KBM-7 (cell line): ENCODE measurements around the gene OPHN1.
A peak's percentile ranks its signal among the peaks of the same experiment; 100 is the strongest.

Experiments
- DNase-seq: peaks from one replicate; pipeline ENCODE4 v3.0.0-alpha.2; 2015
- in situ Hi-C: fragments of 300-500 bp; cut with MboI; formaldehyde crosslinking; loops from 2 replicates; pipeline ENCODE4 v1.14.3; 2020; ENCODE audit warnings: low sequenced_read_pairs, low pct_unique_long_range_greater_than_20kb, mixed read lengths

The OPHN1 gene, protein sequence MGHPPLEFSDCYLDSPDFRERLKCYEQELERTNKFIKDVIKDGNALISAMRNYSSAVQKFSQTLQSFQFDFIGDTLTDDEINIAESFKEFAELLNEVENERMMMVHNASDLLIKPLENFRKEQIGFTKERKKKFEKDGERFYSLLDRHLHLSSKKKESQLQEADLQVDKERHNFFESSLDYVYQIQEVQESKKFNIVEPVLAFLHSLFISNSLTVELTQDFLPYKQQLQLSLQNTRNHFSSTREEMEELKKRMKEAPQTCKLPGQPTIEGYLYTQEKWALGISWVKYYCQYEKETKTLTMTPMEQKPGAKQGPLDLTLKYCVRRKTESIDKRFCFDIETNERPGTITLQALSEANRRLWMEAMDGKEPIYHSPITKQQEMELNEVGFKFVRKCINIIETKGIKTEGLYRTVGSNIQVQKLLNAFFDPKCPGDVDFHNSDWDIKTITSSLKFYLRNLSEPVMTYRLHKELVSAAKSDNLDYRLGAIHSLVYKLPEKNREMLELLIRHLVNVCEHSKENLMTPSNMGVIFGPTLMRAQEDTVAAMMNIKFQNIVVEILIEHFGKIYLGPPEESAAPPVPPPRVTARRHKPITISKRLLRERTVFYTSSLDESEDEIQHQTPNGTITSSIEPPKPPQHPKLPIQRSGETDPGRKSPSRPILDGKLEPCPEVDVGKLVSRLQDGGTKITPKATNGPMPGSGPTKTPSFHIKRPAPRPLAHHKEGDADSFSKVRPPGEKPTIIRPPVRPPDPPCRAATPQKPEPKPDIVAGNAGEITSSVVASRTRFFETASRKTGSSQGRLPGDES

DNA sequence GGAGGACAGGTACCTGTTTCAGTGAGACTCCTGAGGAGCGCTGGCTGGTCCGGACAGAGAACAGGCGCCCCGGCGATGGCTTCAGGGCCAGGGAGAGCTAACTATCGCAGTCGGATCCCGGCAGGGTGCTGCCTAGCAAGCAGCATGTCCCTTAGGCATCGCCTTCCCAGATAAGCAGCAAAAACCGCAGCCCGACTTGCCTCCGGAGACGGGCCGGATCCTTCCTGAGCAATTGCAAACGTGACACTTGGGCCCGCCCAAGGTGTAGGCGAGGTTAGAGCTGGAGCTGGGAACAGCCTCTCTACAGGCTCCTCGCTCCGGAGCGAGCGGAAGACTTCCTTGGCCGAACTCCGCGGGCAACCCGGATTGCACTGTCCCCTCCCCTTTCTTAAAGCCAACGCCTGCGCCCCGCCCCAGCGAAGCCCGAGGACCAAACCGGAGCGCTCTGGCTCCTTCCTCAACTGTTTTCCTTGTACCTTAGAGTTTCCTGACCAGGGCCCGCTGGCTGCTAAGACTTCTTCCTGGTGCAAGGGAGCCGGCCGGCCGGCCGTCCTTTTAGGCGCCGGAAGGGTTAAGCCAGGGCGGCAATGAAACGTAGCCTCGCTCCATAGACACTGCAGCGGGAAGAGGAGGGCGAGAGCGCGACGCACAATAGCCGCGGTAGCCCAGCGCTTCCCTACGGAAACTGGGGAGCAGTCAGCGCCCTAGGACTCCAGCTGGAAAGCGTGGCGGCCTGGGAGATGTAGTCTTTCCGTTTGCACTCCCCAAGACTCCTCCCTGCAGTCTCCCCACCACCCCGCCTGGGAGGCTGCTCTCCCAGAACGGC lies at the start of gene OPHN1:
TSS of gene OPHN1 (minus strand) at position 341 of the 826 bp plus-strand sequence. CDS start 475 bp downstream, outside the sequence.
- DNase-seq, result peak; percentile 76
- in situ Hi-C loops, result no loop called here

DNA sequence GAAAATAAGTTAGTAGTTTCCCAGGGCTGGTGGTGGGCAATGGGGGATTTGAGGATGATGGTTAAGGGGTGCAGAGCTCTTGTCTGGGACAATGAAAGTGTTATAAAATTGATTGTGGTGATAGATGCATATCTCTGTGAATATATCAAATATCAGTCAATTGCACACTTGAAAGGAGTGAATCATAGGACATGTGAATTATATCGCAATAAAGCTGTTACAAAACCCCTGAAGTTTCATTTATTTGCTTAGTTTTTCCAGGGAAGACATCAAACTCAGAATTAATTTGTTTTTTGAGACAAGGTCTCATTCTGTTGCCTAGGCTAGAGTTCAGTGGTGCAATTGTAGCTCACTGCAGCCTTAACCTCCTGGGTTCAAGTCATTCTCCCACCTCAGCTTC lies 47.7 kb upstream of the OPHN1 start:
- in situ Hi-C loops, result no loop called here
- no peak for DNase-seq

GRCh38 chrX:68464796-68465195 lies 31.5 kb upstream of the OPHN1 start:
- DNase-seq, result no peak
- in situ Hi-C loops, result loop anchor here (25.0 kb wide), 1 partner anchor 277 kb away; no protein-coding TSS in a partner anchor

DNA sequence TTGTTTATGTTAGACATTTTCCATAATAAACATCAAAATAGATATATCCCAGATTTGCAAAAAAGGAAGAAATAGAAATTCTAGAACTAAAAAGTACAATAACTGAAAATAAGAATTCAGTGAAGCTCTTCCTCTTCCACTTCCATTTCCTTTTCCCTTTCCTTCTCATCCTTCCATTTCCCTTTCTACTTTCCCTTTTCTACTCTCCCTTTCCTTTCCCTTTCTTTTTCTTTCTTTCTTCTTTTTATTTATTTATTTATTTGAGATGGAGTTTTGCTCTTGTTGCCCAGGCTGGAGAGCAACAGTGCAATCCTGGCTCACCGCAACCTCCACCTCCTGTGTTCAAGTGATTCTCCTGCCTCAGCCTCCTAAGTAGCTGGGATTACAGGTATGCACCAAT lies 30.6 kb upstream of the OPHN1 start:
- in situ Hi-C loops, result loop anchor here (25.0 kb wide), 1 partner anchor 277 kb away; no protein-coding TSS in a partner anchor
- DNase-seq, result no peak

DNA sequence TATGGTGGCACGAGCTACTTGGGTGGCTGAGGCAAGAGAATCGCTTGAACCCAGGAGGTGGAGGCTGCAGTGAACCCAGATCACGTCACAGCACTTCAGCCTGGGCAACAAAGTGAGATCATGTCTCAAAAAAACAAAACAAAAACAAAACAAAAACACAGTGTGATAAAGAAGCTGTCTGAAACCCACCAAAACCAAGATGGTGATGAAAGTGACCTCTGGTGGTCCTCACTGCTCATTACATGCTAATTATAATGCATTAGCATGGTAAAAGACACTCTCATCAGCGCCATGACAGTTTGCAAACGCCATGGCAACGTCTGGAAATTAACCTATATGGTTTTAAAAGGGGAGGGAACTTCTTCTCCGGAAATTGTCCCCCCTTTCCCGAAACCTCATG lies 29.4 kb upstream of the OPHN1 start:
- in situ Hi-C loops, result loop anchor here (25.0 kb wide), 1 partner anchor 275 kb away; no protein-coding TSS in a partner anchor
- peak; percentile 83 for DNase-seq

GRCh38 chrX:68462197-68462596 lies 28.9 kb upstream of the OPHN1 start:
- in situ Hi-C loops, result loop anchor here (25.0 kb wide), 1 partner anchor 275 kb away; no protein-coding TSS in a partner anchor
- no peak for DNase-seq

DNA sequence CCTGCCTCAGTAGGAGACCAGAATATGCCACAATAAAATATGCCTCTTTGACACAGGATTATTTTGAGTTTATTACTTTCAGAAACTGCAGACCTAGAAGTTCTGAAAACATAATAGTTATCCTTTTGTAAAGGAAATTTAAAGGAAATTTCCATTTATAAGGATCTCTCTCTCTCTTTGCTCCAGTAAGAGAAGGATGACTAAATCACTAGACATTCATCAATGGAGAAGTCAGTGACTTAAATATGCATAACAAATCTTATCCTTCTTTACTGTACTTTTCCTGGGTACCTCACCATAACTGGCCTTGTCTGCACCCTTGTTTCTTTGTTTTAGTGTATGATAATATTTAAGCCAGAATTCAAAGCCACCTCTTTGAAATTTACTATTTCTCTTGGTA lies 28.3 kb upstream of the OPHN1 start:
- DNase-seq, result no peak
- in situ Hi-C loops, result loop anchor here (25.0 kb wide), 1 partner anchor 274 kb away; no protein-coding TSS in a partner anchor

GRCh38 chrX:68461093-68461492 lies 27.8 kb upstream of the OPHN1 start:
- no peak for DNase-seq
- in situ Hi-C loops, result loop anchor here (25.0 kb wide), 1 partner anchor 274 kb away; no protein-coding TSS in a partner anchor

DNA sequence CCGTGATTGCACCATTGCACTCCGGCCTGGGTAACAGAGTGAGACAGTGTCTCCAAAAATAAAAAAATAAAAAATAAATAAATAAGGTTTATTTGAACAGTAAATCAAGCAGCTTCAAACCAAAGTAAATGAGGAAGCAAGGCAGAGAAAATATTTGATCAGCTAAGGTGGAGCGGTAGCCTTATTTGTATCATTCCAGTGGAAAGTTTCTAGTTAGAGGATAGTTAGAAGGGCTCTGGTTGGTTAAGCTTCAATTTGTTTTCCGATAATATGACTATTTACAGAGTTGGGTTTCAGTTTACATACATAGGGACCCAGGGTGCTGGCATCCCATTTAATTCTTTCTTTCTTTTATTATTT lies 21.8 kb upstream of the OPHN1 start:
- in situ Hi-C loops, result loop anchor here (25.0 kb wide), 1 partner anchor 268 kb away; no protein-coding TSS in a partner anchor
- DNase-seq, result no peak

DNA sequence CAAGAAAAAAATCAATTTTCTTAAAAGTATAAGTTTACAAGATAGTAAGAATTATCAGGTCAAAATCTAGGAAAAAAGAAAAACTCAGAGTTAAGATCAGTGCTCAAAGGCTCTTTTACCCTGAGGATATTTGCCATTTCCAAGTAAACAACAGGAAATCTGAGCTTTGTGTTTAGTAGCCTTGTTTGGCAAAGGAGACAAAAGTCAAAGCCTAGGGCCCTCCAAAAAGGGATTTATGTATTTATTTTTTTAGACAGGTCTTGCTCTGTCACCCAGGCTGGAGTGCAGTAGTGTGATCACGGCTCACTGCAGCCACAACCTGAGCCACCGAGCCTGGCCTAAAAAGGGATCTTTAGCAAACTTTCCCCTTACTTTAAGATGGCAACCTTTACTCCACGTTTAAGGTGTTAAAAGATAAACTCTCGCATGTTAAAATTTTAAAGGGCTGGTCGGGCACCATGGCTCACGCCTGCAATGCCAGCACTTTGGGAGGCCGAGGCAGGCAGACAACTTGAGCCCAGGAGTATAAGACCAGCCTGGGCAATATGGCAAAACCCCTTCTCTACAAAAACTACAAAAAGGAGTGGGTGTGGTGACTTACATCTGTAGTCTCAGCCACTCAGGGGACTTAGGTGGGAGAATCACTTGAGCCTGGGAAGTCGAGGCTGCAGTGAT lies 21.3 kb upstream of the OPHN1 start:
- DNase-seq, result no peak
- in situ Hi-C loops, result loop anchor here (25.0 kb wide), 1 partner anchor 267 kb away; no protein-coding TSS in a partner anchor

DNA sequence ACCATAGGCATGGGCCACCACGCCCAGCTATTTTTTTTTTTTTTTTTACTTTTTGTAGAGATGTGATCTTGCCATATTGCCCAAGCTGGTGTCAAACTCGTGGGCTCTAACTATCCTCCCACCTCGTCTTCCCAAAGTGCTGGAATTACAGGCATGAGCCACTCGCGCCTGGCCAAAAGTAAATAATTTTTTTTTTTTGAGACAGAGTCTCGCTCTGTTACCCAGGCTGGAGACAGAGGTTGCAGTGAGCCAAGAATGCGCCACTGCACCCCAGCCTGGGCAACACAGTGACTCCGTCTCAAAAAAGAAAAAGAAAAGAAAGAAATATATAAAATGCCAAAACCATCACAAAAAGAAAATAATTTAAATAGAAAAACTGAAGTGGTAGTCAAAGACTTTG lies 18.4 kb upstream of the OPHN1 start:
- in situ Hi-C loops, result loop anchor here (25.0 kb wide), 1 partner anchor 264 kb away; no protein-coding TSS in a partner anchor
- DNase-seq, result no peak

- DNase-seq, result peak; percentile 61
- in situ Hi-C loops, result no loop called here
Measured at GRCh38 chrX:68443155-68443868, 10.0 kb upstream of the OPHN1 start.

DNA sequence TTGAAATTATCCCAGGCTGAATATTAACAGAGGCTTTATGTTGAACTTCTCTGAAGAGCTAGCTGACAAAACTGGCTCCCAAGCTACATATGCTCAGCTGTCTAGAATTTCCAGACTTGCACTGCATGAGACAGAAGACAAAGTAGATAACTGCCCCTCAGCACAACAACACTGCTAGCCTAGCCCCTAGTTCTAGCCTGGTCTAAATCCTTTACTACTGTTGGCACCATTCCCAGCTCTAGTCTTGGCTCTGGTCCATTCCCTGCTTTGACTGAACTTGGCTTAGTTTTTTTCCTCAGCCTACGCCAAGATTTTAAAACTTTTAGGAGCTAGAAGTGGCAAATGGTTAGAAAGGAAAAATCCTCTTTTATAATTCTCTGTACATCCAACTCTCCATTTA lies 7.6 kb upstream of the OPHN1 start:
- no peak for DNase-seq
- in situ Hi-C loops, result no loop called here

DNA sequence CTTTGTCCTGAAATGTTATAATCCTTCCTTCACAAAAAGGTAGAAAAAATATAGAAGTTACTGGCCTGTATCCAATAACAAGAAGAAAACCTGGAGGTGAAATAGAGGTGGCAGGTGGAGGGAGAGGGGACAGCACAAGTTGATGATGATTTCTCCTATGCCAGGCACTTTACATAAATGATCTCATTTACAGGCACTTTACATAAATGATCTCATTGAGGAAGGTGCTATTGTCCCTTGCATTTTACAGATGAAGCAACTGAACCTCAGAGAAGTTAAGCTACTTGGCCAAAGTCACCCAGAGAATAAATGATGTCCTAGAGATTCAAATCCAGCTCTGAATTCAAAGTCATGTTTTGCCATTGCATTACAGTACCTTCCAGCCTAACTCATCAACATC lies 7.1 kb upstream of the OPHN1 start:
- DNase-seq, result no peak
- in situ Hi-C loops, result no loop called here

GRCh38 chrX:68439341-68439740 lies 6.0 kb upstream of the OPHN1 start:
- in situ Hi-C loops, result no loop called here
- no peak for DNase-seq

DNA sequence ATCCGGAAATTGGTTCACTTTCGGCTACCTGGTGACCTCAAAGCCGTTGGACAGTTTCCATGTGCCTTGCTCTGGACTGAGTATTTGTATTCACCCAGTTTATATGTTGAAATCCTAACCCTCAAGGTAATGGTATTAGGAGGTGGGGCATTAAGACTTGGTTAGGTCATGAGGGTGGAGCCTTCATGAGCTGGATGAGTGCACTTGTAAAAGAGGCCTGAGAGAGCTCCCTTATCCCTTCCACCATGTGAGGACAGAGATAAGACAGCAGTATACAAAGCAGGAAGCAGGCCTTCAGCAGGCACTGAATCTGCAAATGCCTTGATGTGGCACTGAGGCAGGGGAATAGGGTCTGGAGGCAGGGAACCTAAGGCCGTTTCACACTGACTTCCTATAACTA lies 5.3 kb upstream of the OPHN1 start:
- peak; percentile 40 for DNase-seq
- in situ Hi-C loops, result no loop called here

GRCh38 chrX:68433981-68434299 lies 645 bp upstream of the OPHN1 start:
- no peak for DNase-seq
- in situ Hi-C loops, result no loop called here

- DNase-seq, result no peak
- in situ Hi-C loops, result no loop called here
Measured at GRCh38 chrX:68432648-68433047, 647 bp downstream of the OPHN1 start.
